ENCODE measurements around the gene ARVCF.

ARVCF gene

GRCh38 chr22:20029550-20030225, 13.1 kb upstream of the ARVCF start:
- no peak for DNase-seq

- no peak for DNase-seq
Measured at GRCh38 chr22:20028855-20029549, 12.4 kb upstream of the ARVCF start.

GRCh38 chr22:20027966-20028854, 11.6 kb upstream of the ARVCF start:
- peak; percentile 16 for DNase-seq

GRCh38 chr22:20026996-20027601, 10.5 kb upstream of the ARVCF start:
- no peak for DNase-seq

GRCh38 chr22:20026204-20026908, 9.7 kb upstream of the ARVCF start:
- DNase-seq: no peak

GRCh38 chr22:20025401-20026203, 9.0 kb upstream of the ARVCF start:
- no peak for DNase-seq

GRCh38 chr22:20024650-20025397, 8.2 kb upstream of the ARVCF start:
- no peak for DNase-seq

- peak; percentile 70 for DNase-seq
Measured at GRCh38 chr22:20024225-20024624, 7.6 kb upstream of the ARVCF start.

GRCh38 chr22:20022978-20023613, 6.5 kb upstream of the ARVCF start:
- no peak for DNase-seq

- no peak for DNase-seq
Measured at GRCh38 chr22:20022231-20022977, 5.8 kb upstream of the ARVCF start.

- no peak for DNase-seq
Measured at GRCh38 chr22:20021196-20022181, 4.9 kb upstream of the ARVCF start.

GRCh38 chr22:20020533-20021195, 4.0 kb upstream of the ARVCF start, which contains the start of gene TANGO2:
Gene TANGO2 (plus strand): TSS chr22:20021110. CDS start chr22:20036799, 15,689 bp downstream.
- peak; percentile 96 for DNase-seq

GRCh38 chr22:20019661-20020532, 3.3 kb upstream of the ARVCF start:
- peak; percentile 5 for DNase-seq

GRCh38 chr22:20018001-20018400, 1.4 kb upstream of the ARVCF start:
- no peak for DNase-seq

- DNase-seq: no peak
Measured at GRCh38 chr22:20017622-20017958, 967 bp upstream of the ARVCF start.

- DNase-seq: peak; percentile 65
Measured at GRCh38 chr22:20015971-20016733, 471 bp downstream of the ARVCF start.
